Measurements from ENCODE around the gene RFXANK. TPM values are rescaled to one million over a fixed set of nuclear protein-coding genes. Genes with fewer than 3 reads are reported as not detected.
A peak's percentile ranks its signal among the peaks of the same experiment; 100 is the strongest.

RFXANK gene
- total RNA-seq, 1 experiment from 2014 or later, result 81.8 TPM

DNA sequence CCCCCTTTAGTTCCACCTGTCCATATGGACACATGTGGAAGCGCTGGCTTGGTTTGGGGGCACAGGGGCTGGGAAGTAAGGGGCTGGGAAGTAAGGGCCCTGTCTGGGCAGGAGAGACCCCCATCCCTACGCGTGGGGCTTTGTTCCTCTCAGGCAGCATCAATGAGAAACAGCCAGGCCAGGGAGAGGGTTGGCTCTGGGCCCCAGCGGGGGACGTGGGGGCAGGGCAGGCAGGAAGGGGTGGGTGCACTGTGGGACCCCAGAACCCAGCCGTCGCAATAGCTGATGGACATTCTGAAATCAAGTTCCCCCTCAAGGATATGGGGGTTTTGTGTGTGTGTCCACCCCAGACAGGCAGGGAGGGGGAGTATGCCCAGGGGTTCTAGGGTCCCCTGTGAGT is 20.9 kb downstream of the RFXANK start:
- H4K8ac ChIP-seq (replicated peaks; ENCODE audit: insufficient read length, low read depth, low read length), result no peak overlapping the region
- H3K23me2 ChIP-seq (ENCODE audit: insufficient read length, low read depth, low read length, poor library complexity, severe bottlenecking), result peaks cover 11% of the 10 kb centered on the region
- H3K14ac ChIP-seq (ENCODE audit: insufficient read depth, low read length), result no peak overlapping the region
- H3K9ac ChIP-seq (ENCODE audit: extremely low read depth, insufficient read length, low read length), result no peak overlapping the region
- no peak overlapping the region for H2AFZ ChIP-seq (ENCODE audit: low read length)
- no peak overlapping the region for H3K18ac ChIP-seq (ENCODE audit: insufficient read length, low read depth, low read length)
- H2BK20ac ChIP-seq (ENCODE audit: low read depth, low read length, poor library complexity, severe bottlenecking), result no peak overlapping the region
- peaks cover 0 to 4% of the 10 kb centered on the region in 2 experiments; a peak in 2 of 5 replicates for H3K9me3 Mint-ChIP-seq
- H3K27me3 ChIP-seq (ENCODE audit: insufficient read depth, low read length), result peaks cover 35% of the 10 kb centered on the region
- H4K5ac ChIP-seq (ENCODE audit: insufficient read length, low read depth, low read length), result no peak overlapping the region
- H3K4me3 Mint-ChIP-seq, result peak overlapping the region in 1 of 2 experiments; percentile 83; a peak in 1 of 5 replicates
- no peaks in the 10 kb centered on the region for H4K20me1 ChIP-seq (ENCODE audit: control insufficient read depth, insufficient read depth, insufficient read length)
- no peak overlapping the region for H3K56ac ChIP-seq (ENCODE audit: insufficient read length, low read depth, low read length)
- no peak overlapping the region for H3K4me2 ChIP-seq (ENCODE audit: insufficient read depth, insufficient read length, low read length)
- no peaks in the 10 kb centered on the region for H3K79me1 ChIP-seq (ENCODE audit: insufficient read depth, low read depth, low read length, poor library complexity, severe bottlenecking)
- H3K9me3 ChIP-seq (ENCODE audit: control insufficient read depth, low read depth, low read length), result no peaks in the 10 kb centered on the region
- H2BK12ac ChIP-seq (ENCODE audit: insufficient read length, low read depth, low read length), result no peak overlapping the region
- H3T11ph ChIP-seq (ENCODE audit: low read length), result no peak overlapping the region
- no peak overlapping the region for H3K23ac ChIP-seq (ENCODE audit: insufficient read length, low read depth, low read length)
- no peak overlapping the region for H2BK15ac ChIP-seq (ENCODE audit: low read depth, low read length)
- no peak overlapping the region for H2BK5ac ChIP-seq (ENCODE audit: insufficient read length, low read length)
- H3K4ac ChIP-seq (ENCODE audit: low read depth, low read length), result no peak overlapping the region
- no peaks in the 10 kb centered on the region for H3K36me3 Mint-ChIP-seq (ENCODE audit: insufficient read depth in 1 of 3, low read depth in 3 of 3)
- no CpG with 5 or more reads among the region's 7 CpGs for WGBS (ENCODE audit: extremely low coverage, insufficient read length, low lambda C conversion rate)
- H2BK120ac ChIP-seq (ENCODE audit: low read depth, low read length, poor library complexity, severe bottlenecking), result no peak overlapping the region
- H4K91ac ChIP-seq (ENCODE audit: insufficient read length, low read depth, low read length), result no peak overlapping the region
- H3K27me3 Mint-ChIP-seq (ENCODE audit: low read depth), result peaks cover 95% of the 10 kb centered on the region
- no peak overlapping the region for H3K27ac Mint-ChIP-seq
- no peak for DNase-seq
- no peak overlapping the region for H3K27ac ChIP-seq (ENCODE audit: insufficient read length, low read depth, low read length)
- peaks cover 3% of the 10 kb centered on the region; the same call in 1 of the 2 replicates for H3K4me1 ChIP-seq (ENCODE audit: insufficient read depth, low read length)
- H3K4me1 Mint-ChIP-seq, result peaks cover 6 to 27% of the 10 kb centered on the region in 2 experiments
- no peaks in the 10 kb centered on the region for H3K79me2 ChIP-seq (ENCODE audit: insufficient read depth, low read length)
- TF ChIP-seq, protein P1, sequence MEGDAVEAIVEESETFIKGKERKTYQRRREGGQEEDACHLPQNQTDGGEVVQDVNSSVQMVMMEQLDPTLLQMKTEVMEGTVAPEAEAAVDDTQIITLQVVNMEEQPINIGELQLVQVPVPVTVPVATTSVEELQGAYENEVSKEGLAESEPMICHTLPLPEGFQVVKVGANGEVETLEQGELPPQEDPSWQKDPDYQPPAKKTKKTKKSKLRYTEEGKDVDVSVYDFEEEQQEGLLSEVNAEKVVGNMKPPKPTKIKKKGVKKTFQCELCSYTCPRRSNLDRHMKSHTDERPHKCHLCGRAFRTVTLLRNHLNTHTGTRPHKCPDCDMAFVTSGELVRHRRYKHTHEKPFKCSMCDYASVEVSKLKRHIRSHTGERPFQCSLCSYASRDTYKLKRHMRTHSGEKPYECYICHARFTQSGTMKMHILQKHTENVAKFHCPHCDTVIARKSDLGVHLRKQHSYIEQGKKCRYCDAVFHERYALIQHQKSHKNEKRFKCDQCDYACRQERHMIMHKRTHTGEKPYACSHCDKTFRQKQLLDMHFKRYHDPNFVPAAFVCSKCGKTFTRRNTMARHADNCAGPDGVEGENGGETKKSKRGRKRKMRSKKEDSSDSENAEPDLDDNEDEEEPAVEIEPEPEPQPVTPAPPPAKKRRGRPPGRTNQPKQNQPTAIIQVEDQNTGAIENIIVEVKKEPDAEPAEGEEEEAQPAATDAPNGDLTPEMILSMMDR (conservative IDR thresholded peaks at IDR 0.05), result no peak
- no peak overlapping the region for H2AK5ac ChIP-seq (ENCODE audit: insufficient read length, low read length)
